HG03095 (cell line): Measurements from ENCODE around the gene GLCCI1.
"Not testable (repeated sequence)": the region's sequence is repeated elsewhere in the genome, so short reads cannot be mapped to it uniquely, and the experiment has no call there.

ENCODE experiments used
- ATAC-seq: cut with Tn5 transposase; IDR thresholded peaks from one replicate; pipeline ENCODE4 v1.9.1; 2021; ENCODE audit warnings: moderate library complexity; ENCODE audit not compliant: unreplicated experiment

Gene GLCCI1

DNA sequence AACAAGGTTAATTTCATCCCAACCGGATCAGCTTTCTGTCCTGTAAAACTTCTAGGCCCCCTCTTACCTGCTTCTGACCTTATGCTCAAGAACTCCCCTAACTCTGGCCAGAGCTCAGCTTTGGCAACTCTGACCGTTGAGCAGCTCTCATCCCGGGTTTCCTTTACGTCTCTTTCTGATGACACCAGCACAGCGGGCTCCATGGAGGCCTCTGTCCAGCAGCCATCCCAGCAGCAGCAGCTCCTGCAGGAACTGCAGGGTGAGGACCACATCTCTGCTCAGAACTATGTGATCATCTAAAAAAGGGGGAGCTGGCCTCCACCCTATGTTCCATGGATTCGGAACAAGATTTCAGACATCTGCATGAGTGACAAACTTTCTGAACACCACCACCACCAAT is 117.6 kb downstream of the GLCCI1 start:
- ATAC-seq = no peak

DNA sequence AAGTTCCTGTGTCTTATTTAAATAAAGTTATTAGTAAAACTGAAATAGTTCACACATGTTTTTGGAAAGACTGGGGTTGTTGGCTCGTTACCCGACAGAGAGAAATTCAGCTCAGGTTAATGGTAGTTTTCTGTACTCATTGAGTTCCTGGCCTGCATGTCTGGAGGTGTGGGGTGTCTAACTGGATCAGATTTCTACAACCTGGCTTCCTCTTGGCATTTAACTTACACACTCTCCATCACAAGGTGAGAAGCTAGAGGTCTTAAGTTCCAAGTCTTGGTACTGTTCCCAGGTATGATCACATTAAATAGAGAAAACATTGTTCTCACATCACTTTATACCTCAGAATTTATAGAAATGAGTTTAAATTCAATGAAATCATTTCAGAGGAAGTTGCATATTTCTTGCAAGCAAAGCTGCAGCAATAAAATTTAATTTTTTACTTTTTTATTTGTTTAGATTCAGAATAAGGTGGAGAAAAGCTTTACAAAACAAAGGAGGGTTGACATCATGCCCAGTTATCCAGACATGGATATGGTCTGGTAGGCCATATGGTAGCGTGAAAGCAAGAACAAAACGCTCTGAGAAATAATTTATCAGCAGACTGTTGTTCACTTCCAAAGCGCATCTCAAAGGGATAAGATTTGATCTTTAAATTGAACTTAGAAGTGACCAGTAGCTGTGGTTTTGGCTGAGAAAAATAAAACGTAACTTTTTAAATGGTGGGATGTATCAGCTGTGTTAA is 120.6 kb downstream of the GLCCI1 start:
- ATAC-seq = no peak

DNA sequence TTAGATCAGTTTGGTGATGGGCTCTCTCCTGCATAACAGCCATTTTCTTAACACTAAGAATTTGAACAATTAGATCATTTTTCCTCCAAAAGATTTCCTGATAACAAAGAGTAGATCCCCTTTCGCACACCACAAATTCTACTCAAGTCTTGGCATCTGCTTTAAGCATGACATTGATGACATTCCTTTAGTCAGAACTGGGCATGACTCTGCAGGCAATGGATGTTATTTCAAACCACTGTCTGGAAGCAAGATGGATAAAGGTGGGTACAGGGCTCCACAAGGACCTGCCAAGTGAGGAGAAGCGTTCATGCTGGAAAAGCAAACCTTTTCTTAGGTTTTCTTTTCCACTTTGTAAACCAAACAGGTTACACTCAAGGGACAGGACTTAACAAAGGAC is 123.5 kb downstream of the GLCCI1 start:
- no peak for ATAC-seq

DNA sequence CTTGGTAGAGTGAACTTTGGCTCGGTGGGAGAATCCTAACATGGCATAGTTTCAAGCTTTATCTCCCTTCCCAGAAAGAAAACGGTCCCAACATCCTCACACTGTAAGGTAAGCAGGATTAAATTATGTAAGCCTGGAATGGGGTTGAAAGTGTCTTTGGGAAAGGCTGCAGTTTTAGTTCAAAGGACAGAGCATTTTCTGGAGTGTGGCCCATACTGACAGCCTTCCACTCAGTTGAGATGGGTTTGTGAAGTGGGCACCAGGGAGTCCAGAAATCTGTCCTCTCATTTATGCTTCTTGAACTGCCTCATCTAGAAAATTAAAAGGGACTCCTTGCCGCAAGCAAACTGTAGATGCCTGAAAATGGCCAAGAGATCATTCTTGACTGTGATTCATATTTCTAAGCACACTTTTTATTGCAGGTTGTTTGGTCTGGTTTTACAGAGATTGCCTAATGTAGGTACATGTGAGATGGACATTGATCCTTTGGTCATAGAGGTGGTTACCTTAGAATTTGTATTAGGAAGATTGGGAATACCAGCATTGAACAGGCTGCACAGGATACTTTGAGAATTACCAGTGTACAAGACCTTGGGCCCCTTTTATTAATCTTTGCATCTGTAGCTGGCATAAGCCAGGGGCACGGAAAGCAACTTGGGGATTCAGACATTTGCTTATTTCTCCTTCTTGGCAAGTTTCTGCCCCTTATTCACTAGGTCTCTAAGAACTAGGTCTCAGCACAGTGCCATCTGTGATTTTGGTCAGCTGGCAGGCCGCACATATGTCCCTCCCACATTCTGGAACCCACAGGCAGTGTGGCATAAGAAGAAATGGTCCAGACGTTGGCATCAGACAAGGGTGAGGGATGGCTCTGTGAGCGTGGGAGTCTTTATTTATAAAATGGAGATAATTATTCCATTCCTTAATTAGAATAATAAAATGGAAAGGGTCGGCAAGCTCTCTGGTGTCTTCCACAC is 125.9 kb downstream of the GLCCI1 start:
- no peak for ATAC-seq

DNA sequence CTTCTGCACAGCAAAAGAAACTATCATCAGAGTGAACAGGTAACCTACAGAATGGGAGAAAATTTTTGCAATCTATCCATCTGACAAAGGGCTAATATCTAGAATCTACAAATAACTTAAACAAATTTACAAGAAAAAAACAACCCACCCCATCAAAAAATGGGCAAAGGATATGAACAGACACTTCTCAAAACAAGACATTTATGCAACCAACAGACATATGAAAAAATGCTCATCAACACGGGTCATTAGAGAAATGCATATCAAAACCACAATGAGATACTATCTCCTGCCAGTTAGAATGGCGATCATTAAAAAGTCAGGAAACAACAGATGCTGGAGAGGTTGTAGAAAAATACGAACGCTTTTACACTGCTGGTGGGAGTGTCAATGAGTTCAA is 132.7 kb downstream of the GLCCI1 start:
- not testable (repeated sequence) for ATAC-seq

DNA sequence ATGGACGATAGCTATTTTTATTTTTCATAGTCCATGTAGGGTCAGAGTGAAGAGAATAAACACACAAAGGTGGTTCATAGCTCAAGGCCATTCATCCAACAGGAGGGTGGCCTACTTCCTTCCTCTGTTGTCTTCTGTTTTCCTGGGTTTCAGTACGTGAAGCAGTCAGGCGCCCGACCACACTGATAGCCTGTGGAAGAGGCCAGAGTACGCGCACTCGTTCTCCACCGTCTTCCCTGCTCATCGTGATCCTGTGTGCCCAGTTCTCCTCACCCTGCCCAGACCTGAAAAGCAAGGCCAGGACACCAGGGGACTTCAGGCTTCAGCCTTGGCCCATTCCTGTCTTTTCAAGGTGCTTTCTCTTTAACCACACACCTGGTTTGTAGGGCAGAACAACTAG is 134.7 kb downstream of the GLCCI1 start:
- ATAC-seq = no peak

DNA sequence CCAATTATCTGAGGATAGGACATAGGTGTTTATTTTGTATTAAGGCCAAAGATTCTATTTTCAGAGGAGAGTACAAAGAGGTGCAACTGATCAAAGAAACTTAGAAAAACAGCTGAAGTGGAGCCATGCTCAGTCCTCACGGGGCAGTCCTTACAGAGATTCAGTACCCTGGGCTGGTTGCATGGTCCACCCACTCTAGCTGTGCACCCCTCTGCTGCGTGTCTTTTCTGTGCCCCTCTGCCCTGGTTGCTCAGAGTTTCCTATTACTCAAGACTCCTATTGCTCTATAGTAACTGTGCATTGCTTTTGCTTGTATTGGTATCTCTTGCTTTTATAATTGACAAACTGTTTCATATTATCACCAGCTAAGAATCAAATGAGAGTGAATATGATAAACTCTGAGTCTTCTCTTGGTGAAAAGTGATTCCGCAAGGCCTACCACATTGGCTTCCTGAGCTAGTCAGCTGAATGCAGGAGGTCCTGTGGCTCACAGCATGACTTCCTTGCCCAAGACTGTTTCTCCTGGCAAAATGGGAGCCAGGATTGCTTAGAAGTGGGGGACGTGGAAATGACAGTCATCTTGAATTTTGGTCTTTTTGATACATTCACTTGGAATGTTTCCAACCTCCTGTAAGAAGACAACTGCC is 137.0 kb downstream of the GLCCI1 start:
- no peak for ATAC-seq

DNA sequence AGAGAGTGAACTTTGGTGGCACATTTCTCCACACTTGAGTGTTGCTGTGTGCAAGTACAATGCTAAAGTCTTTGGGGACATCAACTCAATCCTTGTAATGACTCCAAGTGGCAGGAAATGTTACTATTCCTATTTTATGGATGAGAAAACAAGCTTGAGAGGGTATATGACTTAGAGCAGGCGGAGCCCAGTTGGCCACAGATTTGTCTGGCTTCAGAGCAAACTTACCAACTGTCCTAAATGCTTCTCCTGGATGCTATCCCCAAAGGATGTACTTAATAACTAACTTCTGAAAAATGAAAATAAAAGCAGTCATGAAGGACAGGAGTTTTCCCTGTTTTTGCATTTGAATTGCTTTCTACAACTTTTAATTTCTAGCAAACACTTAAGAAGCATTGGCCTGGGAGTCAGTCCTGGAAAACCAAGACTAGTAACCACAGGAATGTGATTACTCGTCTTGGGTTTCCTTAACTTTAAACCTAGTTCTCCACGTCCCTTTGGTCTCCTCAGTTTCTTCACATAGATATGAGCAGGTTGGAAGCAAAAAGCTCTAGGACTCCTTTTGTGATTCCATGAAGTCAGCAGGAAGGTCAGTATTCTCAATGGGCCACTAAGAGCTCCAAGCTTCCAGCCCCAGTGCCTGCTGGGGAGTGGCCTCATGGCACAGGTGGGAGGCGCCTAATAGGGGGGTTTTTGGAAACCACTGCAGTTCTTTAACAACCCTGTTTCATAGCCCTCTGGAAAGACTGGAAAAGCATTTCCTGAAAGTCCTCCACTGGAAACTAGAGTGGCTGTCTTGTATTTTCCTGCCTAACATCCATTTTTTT is 140.8 kb downstream of the GLCCI1 start:
- ATAC-seq = no peak

DNA sequence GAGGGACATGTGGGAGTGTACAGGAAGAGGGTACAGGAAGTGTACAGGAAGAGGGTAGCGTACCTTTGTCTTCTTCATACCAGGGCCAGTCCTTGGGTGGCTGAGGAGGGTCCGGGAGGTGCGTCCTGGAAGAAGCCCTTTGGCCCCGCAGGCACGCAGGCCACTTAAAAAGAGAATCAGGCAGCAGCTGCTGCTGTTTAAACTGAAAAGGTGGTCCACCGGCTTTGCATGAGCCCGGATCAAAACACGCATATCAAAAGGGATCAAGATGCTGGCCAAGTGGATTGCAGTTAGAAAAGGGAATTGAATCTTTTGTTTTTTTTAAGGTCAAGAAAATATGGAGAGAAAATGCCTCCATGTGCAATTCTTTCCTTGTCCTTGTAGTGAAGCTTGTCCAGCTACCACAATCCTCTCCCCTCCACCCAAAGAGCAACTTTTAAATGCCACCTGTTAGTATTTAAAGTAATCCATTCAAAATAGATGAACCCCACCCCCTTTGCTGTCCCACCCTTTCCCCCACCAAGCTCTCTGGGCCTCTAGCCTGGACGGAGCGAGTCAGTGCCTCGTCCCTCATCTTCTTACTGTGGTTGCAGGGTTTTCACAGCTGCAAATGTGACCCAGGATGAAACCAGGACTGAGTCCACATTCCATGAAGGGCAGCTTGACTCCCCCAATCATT is 142.8 kb downstream of the GLCCI1 start:
- ATAC-seq = no peak

DNA sequence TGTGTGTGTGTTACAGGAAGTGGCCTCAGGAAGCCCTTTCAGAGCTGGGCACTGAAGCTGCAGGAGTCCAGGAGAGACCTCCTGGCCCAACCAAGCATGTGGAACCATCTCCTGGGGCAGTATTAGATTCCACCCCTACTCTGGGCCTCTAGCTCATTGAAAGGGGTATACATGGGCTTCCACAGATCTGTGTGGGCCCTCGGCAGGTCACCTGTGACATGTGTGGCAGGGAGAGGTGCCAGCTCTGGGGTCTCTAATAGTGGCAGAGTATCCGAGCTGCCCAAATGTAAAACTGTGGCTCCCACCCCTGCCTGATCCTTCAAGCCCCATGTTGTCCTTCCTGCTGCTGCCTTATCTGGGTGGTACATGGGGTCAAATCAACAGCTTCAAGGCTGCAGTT is 144.1 kb downstream of the GLCCI1 start:
- no peak for ATAC-seq

DNA sequence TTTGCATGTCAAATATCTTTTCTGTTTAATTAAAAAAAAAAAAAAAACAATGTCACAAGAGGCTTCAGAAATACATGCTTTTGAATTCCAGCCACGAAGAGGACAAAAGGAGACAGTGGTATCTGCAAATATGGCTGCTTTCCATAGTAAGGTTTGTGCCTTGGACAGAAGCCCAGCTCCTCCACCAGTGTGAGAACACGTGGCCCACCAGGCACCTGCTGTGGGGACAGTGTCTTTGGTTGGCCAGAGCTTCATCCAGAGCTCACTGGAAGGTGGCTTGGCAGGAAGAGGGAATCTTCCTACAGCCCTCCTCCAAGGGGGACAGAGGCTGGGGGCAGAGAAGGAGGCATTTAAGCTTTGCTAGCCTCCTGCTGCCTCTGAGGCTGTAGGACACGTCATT is 144.6 kb downstream of the GLCCI1 start:
- ATAC-seq = no peak

DNA sequence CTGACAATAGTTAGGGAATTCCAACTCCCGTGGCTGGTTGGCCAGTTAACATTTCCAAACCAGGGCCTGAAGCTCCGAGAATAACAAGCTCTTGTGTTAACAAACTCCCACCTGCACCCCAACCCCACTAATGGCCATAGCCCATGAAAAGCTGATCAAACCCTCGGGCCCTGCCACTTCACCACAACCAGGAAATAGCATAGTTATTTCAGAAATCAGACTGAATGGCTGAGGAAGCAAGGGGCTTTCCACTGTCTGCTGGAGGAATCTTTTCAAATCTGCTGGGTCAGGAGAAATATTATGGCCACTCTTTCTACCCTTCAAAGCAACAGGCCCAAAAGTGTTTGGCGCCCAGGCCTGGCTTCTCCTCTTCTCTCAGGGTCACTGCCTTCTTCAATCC is 145.6 kb downstream of the GLCCI1 start:
- peak; percentile 36 for ATAC-seq

DNA sequence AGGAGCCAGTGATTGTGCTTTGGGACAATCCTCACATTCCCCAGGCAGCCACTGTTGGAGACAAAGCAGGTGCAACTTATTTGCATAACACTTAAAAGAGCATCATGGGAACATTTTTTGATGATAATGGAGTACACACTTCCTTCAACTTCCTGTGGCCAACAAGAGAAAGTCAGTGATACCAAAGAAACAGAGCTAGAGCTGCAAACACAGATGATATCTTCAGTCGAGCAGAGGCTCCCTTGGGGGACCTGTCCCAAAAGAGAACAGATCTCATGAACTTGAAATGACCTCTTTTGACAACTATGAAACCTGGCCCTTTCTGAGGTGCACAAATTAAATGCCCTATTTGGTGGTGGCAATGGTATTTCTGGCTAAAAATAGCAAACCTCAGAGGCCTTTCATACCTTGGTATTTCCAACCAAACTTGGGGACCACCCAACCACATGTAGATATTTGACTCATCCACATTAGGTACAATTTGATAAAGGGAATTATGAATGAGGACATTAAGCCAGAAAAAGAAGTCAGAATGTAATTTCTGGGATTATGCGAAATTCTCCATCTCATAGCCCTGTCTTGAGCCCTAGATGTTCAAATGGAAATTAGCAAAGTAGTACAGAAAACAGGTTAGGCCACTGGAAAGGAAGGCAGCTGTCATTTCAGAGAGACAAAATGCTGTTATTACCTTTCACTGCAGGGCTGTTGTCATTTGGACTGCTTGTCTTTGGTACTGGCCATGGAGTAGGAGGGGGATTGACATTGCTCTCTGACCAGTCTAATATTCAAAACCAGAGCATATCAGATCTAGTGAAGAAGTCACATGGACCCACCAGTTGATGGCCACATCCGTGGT is 147.2 kb downstream of the GLCCI1 start:
- ATAC-seq = peak; percentile 83

DNA sequence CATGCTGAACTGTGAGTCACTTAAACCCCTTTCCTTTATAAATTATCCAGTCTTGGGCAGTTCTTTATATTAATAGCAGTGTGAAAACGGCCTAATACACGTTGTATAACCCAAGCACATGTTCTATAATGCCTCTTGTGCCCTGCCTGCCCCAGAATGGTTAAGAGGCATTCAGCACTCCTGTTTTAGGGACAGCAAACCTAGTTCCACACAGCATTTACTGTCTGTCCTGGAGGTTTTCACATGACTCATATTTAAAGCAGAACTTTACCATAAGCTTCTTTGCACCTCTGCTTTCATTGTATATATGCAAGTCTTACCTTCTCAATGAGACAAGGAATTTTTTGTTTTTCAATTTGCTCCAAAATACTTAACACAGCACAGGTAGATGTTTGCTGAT is 148.6 kb downstream of the GLCCI1 start:
- ATAC-seq = no peak

DNA sequence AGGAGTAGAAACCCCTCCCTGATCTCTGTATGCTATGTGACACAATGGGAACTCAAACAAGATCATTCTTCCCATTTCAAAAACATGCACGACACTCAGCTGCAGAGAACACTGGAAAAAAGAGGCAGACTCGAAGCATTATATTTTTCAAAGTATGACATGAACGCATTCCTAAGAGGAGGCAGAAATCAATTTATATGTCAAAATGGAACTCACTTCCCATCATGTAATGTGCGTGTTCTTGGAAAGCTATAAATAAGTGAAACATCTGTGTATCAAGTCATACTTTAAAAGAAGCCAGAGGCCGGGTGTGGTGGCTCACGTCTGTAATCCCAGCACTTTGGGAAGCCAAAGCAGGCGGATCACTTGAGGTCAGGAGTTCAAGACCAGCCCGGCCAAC is 150.7 kb downstream of the GLCCI1 start:
- ATAC-seq = no peak

DNA sequence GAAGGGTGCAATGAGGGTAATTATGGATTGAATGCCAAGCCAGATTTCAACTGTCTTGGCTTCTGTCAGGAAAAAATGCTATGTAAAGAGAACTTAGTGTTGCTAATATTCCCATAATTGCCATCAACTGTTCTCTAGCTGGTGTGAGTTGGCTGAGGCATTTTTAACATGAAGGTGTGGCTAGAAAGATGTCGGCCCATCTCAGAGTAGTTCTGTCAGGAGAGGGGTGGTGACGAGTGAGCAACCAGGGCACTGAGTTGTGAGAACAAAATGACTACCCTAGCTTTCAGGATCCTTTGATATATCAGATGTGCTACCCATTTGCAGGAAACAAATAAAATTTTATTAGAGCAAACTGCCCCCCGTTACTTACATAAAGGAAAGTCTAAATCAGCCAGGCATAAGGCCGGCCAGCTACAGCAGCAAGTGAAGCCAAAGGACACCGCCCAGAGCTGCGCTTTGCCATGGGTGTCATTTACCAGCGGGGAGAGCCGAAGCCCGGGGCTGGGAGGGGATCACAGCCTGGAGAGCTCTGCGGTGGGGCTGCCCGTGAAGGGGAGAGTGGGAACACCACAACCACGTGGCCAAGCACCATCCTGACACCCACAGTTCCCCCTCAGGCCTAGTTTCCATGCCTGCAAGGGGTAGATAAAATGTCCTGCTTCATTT is 151.9 kb downstream of the GLCCI1 start:
- no peak for ATAC-seq

DNA sequence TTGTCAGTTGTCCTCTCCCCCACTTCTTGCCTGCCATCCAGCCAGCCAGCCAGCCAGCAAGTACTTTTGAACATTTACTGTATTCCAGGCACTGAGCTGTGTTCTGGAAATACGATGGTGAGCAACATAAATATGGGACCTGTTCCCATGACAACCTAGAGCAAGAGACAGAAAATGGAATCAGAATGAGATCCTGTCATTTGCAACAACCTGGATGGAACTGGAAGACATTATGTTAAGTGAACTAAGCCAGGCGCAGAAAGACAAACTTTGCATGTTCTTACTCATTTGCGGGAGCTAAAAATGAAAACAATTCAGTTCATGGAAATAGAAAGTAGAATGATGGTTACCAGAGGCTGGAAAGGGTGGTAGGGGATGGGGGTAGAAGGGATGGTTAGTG is 152.6 kb downstream of the GLCCI1 start:
- ATAC-seq = no peak

DNA sequence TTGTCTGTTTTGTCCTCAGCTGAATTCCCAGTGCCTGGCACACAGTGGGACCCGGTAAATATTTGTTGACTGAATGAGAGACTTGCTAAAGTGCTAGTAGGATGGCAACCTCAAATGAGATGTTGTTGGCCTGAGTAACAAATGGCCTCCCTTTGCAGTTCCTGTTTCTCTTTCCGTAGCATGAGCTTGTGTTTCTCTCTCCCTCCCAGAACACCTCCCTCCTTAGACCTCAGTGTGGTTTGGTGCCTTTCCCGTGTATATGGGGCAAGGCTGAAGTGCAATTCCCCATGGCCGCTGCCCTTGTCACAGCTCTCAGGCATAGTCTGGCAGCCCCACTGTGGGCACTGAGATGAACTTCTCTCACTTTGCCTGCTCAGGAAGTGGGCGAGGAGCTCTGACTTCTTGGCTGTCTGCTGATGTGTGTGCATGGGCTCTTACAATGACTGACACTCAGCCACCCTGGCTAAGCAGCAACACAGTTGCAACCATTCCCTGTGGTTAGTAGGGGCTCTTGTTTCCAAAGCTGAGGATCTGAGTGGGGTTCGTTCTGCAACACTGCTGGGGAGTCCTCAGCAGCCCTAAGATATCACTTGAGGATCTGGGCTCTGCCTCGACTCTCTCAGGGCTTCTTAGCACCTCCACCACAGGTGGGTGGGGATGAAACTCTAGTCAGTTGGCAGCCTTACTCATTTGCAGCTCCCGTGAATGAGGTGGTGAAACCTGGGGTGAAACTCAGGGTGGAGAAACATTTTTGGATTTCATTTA is 157.3 kb downstream of the GLCCI1 start:
- ATAC-seq = peak; percentile 53
